Measurements from ENCODE around the gene BEAN1.

GRCh38 chr16:66479661-66480264 lies 52.7 kb downstream of the BEAN1 start:
- TF ChIP-seq CTCF (IDR thresholded peaks at IDR 0.05) (no peak), POLR2A (IDR thresholded peaks at IDR 0.05) (no peak)

Data from transverse colon (tissue), 3 donors.